ENCODE data around the gene SERPIND1.

The SERPIND1 gene

DNA sequence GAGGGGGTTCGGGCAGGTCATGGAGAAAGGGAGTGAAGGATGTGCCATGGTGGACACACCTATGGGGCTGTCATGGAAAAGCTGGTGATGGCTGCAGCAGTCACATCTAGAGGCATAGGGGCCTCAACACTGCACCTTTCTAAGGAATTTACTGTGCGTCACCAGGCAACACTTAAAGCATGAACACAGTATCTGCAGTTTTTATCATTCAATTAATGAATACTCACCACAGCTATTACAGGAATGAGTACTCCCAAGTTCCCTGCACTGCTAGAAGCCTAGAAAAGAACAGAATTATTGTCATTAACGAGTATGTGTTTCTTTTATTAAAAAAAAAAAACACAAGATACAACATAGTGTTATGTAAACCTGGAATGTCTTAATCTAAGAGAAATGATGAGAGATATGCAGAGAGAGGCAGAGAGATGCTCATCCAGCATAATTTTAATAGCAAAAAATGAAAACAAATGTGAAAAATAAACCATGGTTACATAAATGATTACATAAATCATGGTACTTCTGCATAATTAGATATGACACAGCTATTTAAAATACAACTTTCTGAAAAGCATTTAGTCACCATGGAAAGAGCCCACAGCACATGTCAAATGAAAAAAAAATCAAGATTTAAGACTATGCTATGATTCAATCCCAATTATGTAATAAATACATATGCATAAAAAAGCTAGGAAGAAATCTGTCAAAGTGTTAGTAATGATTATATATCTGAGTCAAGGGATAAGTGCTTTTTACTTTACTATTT, 19.2 kb downstream of the SERPIND1 start:
- Histone ChIP-seq H3K27ac (ENCODE audit: low read length, poor library complexity, severe bottlenecking) (no peak overlapping the region), H4K8ac (ENCODE audit: low read length) (no peak overlapping the region), H2BK12ac (ENCODE audit: low read length in 2 of 2) (no peak overlapping the region), H2BK120ac (ENCODE audit: low read depth, low read length) (no peak overlapping the region), H2AFZ (ENCODE audit: low read depth, low read length) (no peak overlapping the region), H3K36me3 (ENCODE audit: control insufficient read depth in 1 of 2, insufficient read depth in 2 of 2, low read depth in 1 of 2, low read length in 2 of 2) (peaks cover 55 to 73% of the 10 kb centered on the region in 2 experiments), H2AK5ac (ENCODE audit: low read length, severe bottlenecking) (no peak overlapping the region), H3K4me3 (ENCODE audit: insufficient read depth in 1 of 2, low read depth in 1 of 2, low read length in 2 of 2) (no peak overlapping the region), H3K4me1 (ENCODE audit: control insufficient read depth, insufficient read depth, low read depth, low read length) (no peaks in the 10 kb centered on the region), H4K91ac (ENCODE audit: low read length) (no peak overlapping the region), H3K79me1 (replicated peaks; ENCODE audit: low read length, poor library complexity, severe bottlenecking) (peaks cover 2% of the 10 kb centered on the region), H3K4ac (ENCODE audit: low read depth in 1 of 2, low read length in 2 of 2) (no peak overlapping the region), H3K9me3 (ENCODE audit: control insufficient read depth, low read length) (no peaks in the 10 kb centered on the region), H2BK5ac (ENCODE audit: low read depth, low read length, poor library complexity, severe bottlenecking) (no peak overlapping the region), H3K18ac (ENCODE audit: low read depth in 1 of 2, low read length in 2 of 2) (no peak overlapping the region), H3K23ac (ENCODE audit: low read length in 2 of 2) (no peak overlapping the region), H2BK15ac (ENCODE audit: low read depth, poor library complexity, severe bottlenecking) (no peak overlapping the region), H3K27me3 (ENCODE audit: control insufficient read depth in 1 of 2, insufficient read depth in 1 of 2, low read length in 2 of 2) (no peaks in the 10 kb centered on the region), H3K14ac (ENCODE audit: low read length in 2 of 2) (no peak overlapping the region), H3K4me2 (ENCODE audit: low read length, poor library complexity, severe bottlenecking) (no peak overlapping the region), H3K9ac (ENCODE audit: low read length) (no peak overlapping the region)
- WGBS, result 92% methylated on average over 2 of the region's 3 CpGs
- no peak for DNase-seq

DNA sequence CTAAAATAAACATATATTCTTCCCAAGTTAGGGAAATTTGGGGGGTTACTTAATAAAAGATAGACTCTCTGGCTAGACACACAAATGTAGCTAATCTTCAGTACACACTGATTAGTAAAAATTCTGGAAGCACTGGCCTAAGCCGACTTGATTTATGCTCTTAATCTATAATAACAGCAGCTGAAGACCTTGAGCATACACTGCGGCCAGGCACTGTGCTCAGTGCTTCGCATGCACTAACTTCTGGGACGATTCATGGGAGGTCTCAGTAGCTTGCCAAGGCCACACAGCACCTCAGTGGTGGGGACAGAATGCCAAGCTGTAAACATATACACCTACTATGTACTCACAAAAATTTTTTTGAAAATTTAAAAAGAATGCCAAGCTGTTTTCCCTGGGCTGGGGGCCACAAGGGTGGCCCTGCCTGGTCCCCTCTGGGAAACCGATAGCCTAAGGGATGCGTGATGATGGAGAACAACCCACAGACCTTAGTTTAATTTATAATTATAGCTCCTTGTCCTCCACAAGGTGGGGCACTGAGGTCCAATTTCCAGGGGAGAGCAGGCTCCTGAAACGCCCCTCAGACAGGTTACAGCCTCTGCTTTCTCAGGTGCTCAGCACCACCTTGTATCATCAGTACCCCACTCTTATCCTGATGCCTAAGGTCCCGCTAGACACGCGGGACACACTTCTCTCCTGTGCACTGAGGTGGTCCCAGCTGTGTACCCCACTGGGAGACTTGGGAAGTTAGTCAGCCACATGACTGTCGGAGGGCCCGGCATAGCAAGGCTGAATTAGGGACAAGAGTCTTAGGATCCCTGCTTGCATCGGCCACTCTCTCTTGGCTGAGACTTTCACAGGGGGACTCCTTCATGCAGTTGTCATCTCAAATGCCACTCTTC, 20.1 kb downstream of the SERPIND1 start:
- Histone ChIP-seq H2AK5ac (ENCODE audit: low read length, severe bottlenecking) (no peak overlapping the region), H3K9ac (ENCODE audit: low read length) (no peak overlapping the region), H3K4ac (ENCODE audit: low read depth in 1 of 2, low read length in 2 of 2) (no peak overlapping the region), H3K4me2 (ENCODE audit: low read length, poor library complexity, severe bottlenecking) (no peak overlapping the region), H2BK15ac (ENCODE audit: low read depth, poor library complexity, severe bottlenecking) (no peak overlapping the region), H4K8ac (ENCODE audit: low read length) (no peak overlapping the region), H3K36me3 (ENCODE audit: control insufficient read depth in 1 of 2, insufficient read depth in 2 of 2, low read depth in 1 of 2, low read length in 2 of 2) (peaks cover 55 to 74% of the 10 kb centered on the region in 2 experiments), H3K27me3 (ENCODE audit: control insufficient read depth in 1 of 2, insufficient read depth in 1 of 2, low read length in 2 of 2) (no peaks in the 10 kb centered on the region), H2BK12ac (ENCODE audit: low read length in 2 of 2) (no peak overlapping the region), H3K27ac (ENCODE audit: low read length, poor library complexity, severe bottlenecking) (no peak overlapping the region), H3K4me1 (ENCODE audit: control insufficient read depth, insufficient read depth, low read depth, low read length) (no peaks in the 10 kb centered on the region), H4K91ac (ENCODE audit: low read length) (no peak overlapping the region), H3K14ac (ENCODE audit: low read length in 2 of 2) (no peak overlapping the region), H3K23ac (ENCODE audit: low read length in 2 of 2) (no peak overlapping the region), H3K79me1 (replicated peaks; ENCODE audit: low read length, poor library complexity, severe bottlenecking) (no peaks in the 10 kb centered on the region), H3K9me3 (ENCODE audit: control insufficient read depth, low read length) (no peaks in the 10 kb centered on the region), H2BK120ac (ENCODE audit: low read depth, low read length) (no peak overlapping the region), H3K4me3 (ENCODE audit: insufficient read depth in 1 of 2, low read depth in 1 of 2, low read length in 2 of 2) (no peak overlapping the region), H2AFZ (ENCODE audit: low read depth, low read length) (no peak overlapping the region), H3K18ac (ENCODE audit: low read depth in 1 of 2, low read length in 2 of 2) (no peak overlapping the region), H2BK5ac (ENCODE audit: low read depth, low read length, poor library complexity, severe bottlenecking) (no peak overlapping the region)
- WGBS, result 89% methylated on average over 13 of the region's 13 CpGs
- DNase-seq, result no peak

DNA sequence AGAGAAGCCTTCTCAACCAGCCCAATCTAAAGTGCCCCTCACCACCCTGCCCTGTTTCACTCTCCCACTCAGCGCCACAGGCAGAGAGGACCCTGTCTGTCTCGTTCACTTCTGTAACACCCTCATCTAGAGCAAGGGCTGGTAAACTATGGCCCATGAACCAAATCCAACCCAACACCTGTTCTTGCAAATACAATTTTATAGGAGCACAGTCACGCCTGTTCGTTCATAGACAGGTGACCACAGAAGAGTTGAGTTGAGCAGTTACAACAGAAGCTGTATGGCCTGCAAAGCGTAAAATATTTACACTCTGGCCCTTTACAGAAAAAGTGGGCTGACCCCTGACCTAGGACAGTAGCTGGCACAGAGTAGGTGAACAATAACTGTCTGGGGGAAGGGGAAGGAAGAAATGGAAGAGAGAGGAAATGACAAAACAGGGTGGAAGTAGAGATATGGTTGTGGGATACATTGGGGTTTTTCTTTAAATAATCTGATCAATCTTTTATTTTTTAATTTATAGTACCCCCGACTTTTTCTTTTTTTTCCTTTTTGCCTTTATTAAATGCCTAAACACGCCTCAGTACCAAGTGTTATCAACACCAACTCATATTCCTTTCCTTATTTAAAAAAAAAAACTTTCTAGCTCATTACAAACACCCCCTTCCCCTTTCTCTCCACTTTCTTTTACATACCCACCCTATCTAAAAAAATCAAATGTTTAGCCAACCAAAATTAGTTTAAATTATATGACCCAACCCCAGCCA, 20.9 kb downstream of the SERPIND1 start:
- Histone ChIP-seq H3K4me3 (ENCODE audit: insufficient read depth in 1 of 2, low read depth in 1 of 2, low read length in 2 of 2) (no peak overlapping the region), H3K36me3 (ENCODE audit: control insufficient read depth in 1 of 2, insufficient read depth in 2 of 2, low read depth in 1 of 2, low read length in 2 of 2) (peaks cover 61 to 77% of the 10 kb centered on the region in 2 experiments), H4K91ac (ENCODE audit: low read length) (no peak overlapping the region), H3K27me3 (ENCODE audit: control insufficient read depth in 1 of 2, insufficient read depth in 1 of 2, low read length in 2 of 2) (no peaks in the 10 kb centered on the region), H2AK5ac (ENCODE audit: low read length, severe bottlenecking) (no peak overlapping the region), H3K14ac (ENCODE audit: low read length in 2 of 2) (no peak overlapping the region), H2BK120ac (ENCODE audit: low read depth, low read length) (no peak overlapping the region), H3K4me2 (ENCODE audit: low read length, poor library complexity, severe bottlenecking) (no peak overlapping the region), H2BK5ac (ENCODE audit: low read depth, low read length, poor library complexity, severe bottlenecking) (no peak overlapping the region), H3K4ac (ENCODE audit: low read depth in 1 of 2, low read length in 2 of 2) (no peak overlapping the region), H3K9ac (ENCODE audit: low read length) (no peak overlapping the region), H3K4me1 (ENCODE audit: control insufficient read depth, insufficient read depth, low read depth, low read length) (no peaks in the 10 kb centered on the region), H2AFZ (ENCODE audit: low read depth, low read length) (no peak overlapping the region), H3K79me1 (replicated peaks; ENCODE audit: low read length, poor library complexity, severe bottlenecking) (no peaks in the 10 kb centered on the region), H3K23ac (ENCODE audit: low read length in 2 of 2) (no peak overlapping the region), H2BK15ac (ENCODE audit: low read depth, poor library complexity, severe bottlenecking) (no peak overlapping the region), H3K18ac (ENCODE audit: low read depth in 1 of 2, low read length in 2 of 2) (no peak overlapping the region), H2BK12ac (ENCODE audit: low read length in 2 of 2) (no peak overlapping the region), H4K8ac (ENCODE audit: low read length) (no peak overlapping the region), H3K9me3 (ENCODE audit: control insufficient read depth, low read length) (no peaks in the 10 kb centered on the region), H3K27ac (ENCODE audit: low read length, poor library complexity, severe bottlenecking) (no peak overlapping the region)
- WGBS, result 97% methylated on average over 7 of the region's 7 CpGs
- DNase-seq, result no peak

DNA sequence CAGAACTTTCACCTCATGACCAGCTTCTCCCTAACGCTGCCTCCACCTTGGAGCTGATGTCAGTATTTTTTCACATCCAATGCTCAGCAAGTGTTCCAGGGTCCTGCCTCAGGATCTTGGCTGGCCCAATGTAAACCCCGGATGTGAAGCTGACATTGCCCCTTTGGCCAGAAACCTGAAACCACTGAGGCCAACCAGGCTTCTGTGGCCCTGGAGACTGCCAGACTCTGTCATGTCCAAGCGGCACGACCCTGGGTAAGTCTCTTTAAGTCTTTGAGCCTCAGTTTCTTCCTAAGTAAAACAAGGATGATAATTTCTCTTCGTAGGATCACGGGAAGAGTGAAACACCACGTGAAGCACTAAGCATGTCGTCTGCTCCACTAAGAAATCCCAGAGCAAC, 22.8 kb downstream of the SERPIND1 start:
- Histone ChIP-seq H3K18ac (ENCODE audit: low read depth in 1 of 2, low read length in 2 of 2) (no peak overlapping the region), H2BK15ac (ENCODE audit: low read depth, poor library complexity, severe bottlenecking) (no peak overlapping the region), H3K27ac (ENCODE audit: low read length, poor library complexity, severe bottlenecking) (no peak overlapping the region), H3K27me3 (ENCODE audit: control insufficient read depth in 1 of 2, insufficient read depth in 1 of 2, low read length in 2 of 2) (no peaks in the 10 kb centered on the region), H3K4me2 (ENCODE audit: low read length, poor library complexity, severe bottlenecking) (no peak overlapping the region), H3K9ac (ENCODE audit: low read length) (no peak overlapping the region), H3K9me3 (ENCODE audit: control insufficient read depth, low read length) (no peaks in the 10 kb centered on the region), H4K91ac (ENCODE audit: low read length) (no peak overlapping the region), H3K23ac (ENCODE audit: low read length in 2 of 2) (no peak overlapping the region), H3K36me3 (ENCODE audit: control insufficient read depth in 1 of 2, insufficient read depth in 2 of 2, low read depth in 1 of 2, low read length in 2 of 2) (peaks cover 61 to 80% of the 10 kb centered on the region in 2 experiments), H3K4me1 (ENCODE audit: control insufficient read depth, insufficient read depth, low read depth, low read length) (no peaks in the 10 kb centered on the region), H3K4me3 (ENCODE audit: insufficient read depth in 1 of 2, low read depth in 1 of 2, low read length in 2 of 2) (no peak overlapping the region), H2AK5ac (ENCODE audit: low read length, severe bottlenecking) (no peak overlapping the region), H3K4ac (ENCODE audit: low read depth in 1 of 2, low read length in 2 of 2) (no peak overlapping the region), H4K8ac (ENCODE audit: low read length) (no peak overlapping the region), H2BK120ac (ENCODE audit: low read depth, low read length) (no peak overlapping the region), H3K14ac (ENCODE audit: low read length in 2 of 2) (no peak overlapping the region), H2AFZ (ENCODE audit: low read depth, low read length) (no peak overlapping the region), H3K79me1 (replicated peaks; ENCODE audit: low read length, poor library complexity, severe bottlenecking) (no peaks in the 10 kb centered on the region), H2BK5ac (ENCODE audit: low read depth, low read length, poor library complexity, severe bottlenecking) (no peak overlapping the region), H2BK12ac (ENCODE audit: low read length in 2 of 2) (no peak overlapping the region)
- DNase-seq, result no peak
- WGBS, result 82% methylated on average over 8 of the region's 8 CpGs

All from mesenchymal stem cell (in vitro differentiated cells and primary cell).